Prostate gland (tissue), 2 donors: ENCODE data around the gene PTPRT. TPM values are rescaled to one million over a fixed set of nuclear protein-coding genes. Genes with fewer than 3 reads are reported as not detected.

ENCODE experiments used
- DNase-seq: peaks from one replicate; pipeline ENCODE4 v3.0.0-alpha.2; 2019; ENCODE audit warnings: low spot score
- H3K27ac ChIP-seq, 2 donors: fragments of 200-600 bp; sonication (generic); 2 replicates each; pipeline ENCODE4 v1.5.1; 2017 to 2019
- H3K27me3 ChIP-seq: fragments of 200-600 bp; sonication (generic); replicated peaks from 2 replicates; pipeline ENCODE4 v1.5.1; 2019; ENCODE audit not compliant: insufficient read depth
- H3K36me3 ChIP-seq, 2 donors: fragments of 200-600 bp; sonication (generic); 1 replicate in 1 of 2; 2 replicates in 1 of 2; pipeline versions ENCODE4 v1.5.1 to v1.8.1; 2017 to 2019
- H3K4me1 ChIP-seq: fragments of 200-600 bp; sonication (generic); replicated peaks from 2 replicates; pipeline ENCODE4 v1.5.1; 2019
- H3K4me3 ChIP-seq, 2 donors: fragments of 200-600 bp; sonication (generic); 2 replicates each; pipeline ENCODE4 v1.5.1; 2017 to 2019
- H3K9me3 ChIP-seq: fragments of 200-600 bp; sonication (generic); 2 replicates; pipeline ENCODE4 v1.5.1; 2017
- POLR2A ChIP-seq: fragments of 450-650 bp; IDR thresholded peaks from one replicate; pipeline ENCODE4 v1.6.1; 2016; ENCODE audit warnings: antibody characterized with exemption, mild to moderate bottlenecking
- POLR2AphosphoS5 ChIP-seq: sonication (generic); formaldehyde crosslinking; IDR thresholded peaks from one replicate; pipeline ENCODE4 v1.6.1; 2017; ENCODE audit warnings: antibody characterized with exemption
- WGBS: methylation state at CpG from one replicate; pipeline ENCODE4 v1.1.5; 2018; 5-methylcytosine and 5-hydroxymethylcytosine counted together
- intact Hi-C: fragments of 100-400 bp; cut with DNase I; formaldehyde crosslinking; loops from one replicate; pipeline ENCODE4 v1.14.2; 2022
- total RNA-seq, 2 donors: library from RNA; depleted of rRNA; stranded (reverse); fragments of >200 nt; gene quantifications; one replicate each; pipeline ENCODE4 v1.1.0, GENCODE V29; 2016
- TF ChIP-seq, protein P1 (sequence below), 4 experiments: fragments of 200-600 bp in 2 of 4; fragments of 450-650 bp in 2 of 4; sonication (generic) in 2 of 4; IDR thresholded peaks; 1 replicate in 3 of 4; 2 replicates in 1 of 4; pipeline ENCODE4 v1.5.1; 2016 to 2019; ENCODE audit warnings: antibody characterized with exemption in 4 of 4, mild to moderate bottlenecking in 2 of 4, moderate library complexity in 2 of 4

PTPRT gene
- total RNA-seq, 2 donors from 2014 or later: 1.5 to 3.5 TPM

DNA sequence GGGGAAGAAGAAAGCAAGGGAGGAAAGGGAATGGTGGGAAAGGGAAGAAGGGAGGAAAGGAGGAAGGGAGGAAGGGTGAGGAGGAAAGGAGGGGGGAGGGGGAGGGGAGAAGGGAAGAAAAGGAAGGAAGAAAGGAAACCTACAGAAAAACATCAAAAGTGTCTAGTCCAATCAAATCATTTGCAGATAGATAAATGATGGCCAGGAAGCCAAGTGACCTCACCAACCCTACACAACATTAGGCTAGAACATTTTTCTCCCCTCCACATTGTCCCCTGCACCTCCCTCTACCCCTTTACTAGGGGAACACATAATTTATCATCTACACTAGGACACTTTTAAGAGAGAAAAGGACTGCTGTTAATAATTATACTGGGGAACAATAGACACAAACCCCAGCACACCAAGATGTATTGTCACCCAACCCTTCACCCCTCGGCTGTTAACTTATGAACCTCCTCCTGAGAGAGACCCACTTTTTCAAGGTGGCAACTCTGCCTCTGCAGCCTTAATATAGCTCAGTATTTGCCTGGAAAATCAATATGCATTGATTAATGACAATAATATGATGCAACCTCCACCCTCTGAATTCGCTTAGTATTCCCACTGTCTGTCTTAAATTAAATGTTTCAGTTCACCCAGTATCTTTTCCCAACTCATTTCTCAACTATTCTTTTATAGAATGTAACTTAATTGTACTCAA is 231.2 kb downstream of the PTPRT start:
- DNase-seq: no peak
- H3K4me1 ChIP-seq: no peaks in the 10 kb centered on the region
- WGBS: 58% methylated on average over 2 of the region's 2 CpGs
- no peaks in the 10 kb centered on the region for H3K9me3 ChIP-seq
- H3K4me3 ChIP-seq: no peak overlapping the region
- no peak overlapping the region for H3K27ac ChIP-seq
- no peak for TF ChIP-seq POLR2AphosphoS5
- TF ChIP-seq POLR2A: no peak
- TF ChIP-seq, protein P1, sequence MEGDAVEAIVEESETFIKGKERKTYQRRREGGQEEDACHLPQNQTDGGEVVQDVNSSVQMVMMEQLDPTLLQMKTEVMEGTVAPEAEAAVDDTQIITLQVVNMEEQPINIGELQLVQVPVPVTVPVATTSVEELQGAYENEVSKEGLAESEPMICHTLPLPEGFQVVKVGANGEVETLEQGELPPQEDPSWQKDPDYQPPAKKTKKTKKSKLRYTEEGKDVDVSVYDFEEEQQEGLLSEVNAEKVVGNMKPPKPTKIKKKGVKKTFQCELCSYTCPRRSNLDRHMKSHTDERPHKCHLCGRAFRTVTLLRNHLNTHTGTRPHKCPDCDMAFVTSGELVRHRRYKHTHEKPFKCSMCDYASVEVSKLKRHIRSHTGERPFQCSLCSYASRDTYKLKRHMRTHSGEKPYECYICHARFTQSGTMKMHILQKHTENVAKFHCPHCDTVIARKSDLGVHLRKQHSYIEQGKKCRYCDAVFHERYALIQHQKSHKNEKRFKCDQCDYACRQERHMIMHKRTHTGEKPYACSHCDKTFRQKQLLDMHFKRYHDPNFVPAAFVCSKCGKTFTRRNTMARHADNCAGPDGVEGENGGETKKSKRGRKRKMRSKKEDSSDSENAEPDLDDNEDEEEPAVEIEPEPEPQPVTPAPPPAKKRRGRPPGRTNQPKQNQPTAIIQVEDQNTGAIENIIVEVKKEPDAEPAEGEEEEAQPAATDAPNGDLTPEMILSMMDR (IDR thresholded peaks at IDR 0.05): no peak
- no peaks in the 10 kb centered on the region for H3K27me3 ChIP-seq
- intact Hi-C loops: no loop called here
- H3K36me3 ChIP-seq: no peaks in the 10 kb centered on the region

DNA sequence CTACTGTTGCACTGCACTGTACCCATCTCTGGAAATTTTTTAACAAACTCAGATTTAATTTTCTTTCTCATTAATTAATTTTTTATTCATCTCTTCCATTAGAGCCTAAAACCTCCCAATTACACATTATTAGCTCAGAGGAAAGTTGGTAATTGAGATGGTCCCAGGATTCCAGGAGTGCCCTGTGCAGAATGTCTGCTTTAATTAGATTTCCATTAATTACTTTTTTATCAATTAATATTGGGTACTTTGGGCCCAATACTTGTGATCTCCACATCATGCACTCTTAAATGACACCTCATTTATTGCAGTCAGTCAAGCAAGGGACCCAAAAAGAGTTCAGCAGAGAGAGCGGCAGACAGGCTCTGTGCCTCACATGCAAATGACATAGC is 232.0 kb downstream of the PTPRT start:
- 77% methylated on average over 1 of the region's 1 CpG for WGBS
- Histone ChIP-seq H3K4me1 (no peaks in the 10 kb centered on the region), H3K9me3 (no peaks in the 10 kb centered on the region), H3K36me3 (no peaks in the 10 kb centered on the region), H3K27ac (no peak overlapping the region), H3K27me3 (no peaks in the 10 kb centered on the region), H3K4me3 (no peak overlapping the region)
- TF ChIP-seq, protein P1 (IDR thresholded peaks at IDR 0.05): no peak
- intact Hi-C loops: no loop called here
- DNase-seq: no peak

DNA sequence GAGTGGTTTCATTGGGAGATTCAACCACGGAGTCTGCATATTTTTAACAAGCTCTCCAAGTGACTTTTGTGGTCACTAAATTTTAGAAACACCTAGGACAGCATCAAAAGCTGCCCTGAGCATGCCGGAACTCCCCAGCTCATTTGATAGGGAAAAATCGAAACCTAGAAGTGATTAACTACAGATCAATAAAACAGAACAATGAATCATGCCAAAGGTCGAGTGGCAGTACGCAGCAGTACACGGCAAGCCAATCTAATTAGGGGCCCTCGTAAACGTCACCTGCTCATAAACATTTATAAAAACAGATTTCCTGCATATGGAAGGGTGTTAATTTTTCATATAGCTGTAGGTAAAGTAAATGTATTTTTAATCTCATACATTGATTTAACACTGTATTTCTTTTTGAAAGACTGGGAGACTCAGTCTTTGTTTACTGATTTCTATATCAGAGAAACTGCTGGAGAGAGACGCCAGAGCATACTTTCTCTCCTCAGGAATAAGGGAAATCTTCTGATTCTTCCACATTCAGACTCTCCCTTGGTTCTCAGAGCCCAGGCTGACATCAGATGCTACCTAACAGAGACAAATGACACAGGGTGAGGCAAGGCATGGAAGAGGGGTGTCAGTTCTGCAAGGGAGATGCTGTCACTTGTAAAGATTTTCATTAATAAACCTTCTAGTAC is 232.5 kb downstream of the PTPRT start:
- H3K27ac ChIP-seq: no peak overlapping the region
- TF ChIP-seq, protein P1 (IDR thresholded peaks at IDR 0.05): no peak
- TF ChIP-seq POLR2AphosphoS5 (no peak), POLR2A (no peak)
- WGBS: 42% methylated on average over 9 of the region's 9 CpGs

DNA sequence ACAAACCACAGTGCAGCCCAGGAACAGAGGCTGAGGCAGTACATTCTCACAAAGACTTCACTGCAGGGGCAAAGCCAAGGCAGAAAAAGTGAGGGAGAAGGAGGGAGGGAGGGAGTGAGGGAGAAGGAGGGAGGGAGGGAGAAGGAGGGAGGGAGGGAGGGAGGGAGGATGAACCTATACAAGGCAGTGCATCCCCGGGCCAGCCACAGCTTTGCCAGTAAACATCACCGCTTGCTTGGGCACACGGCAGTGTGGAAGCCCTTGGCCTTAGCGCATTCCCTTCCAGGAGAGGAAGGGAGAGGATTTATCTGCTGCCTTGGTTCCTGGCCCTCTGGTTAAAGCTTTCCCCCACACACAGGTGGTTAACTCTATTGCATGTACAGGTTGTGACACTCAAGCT is 234.0 kb downstream of the PTPRT start:
- WGBS: 76% methylated on average over 4 of the region's 4 CpGs
- Histone ChIP-seq H3K4me1 (no peaks in the 10 kb centered on the region), H3K4me3 (no peak overlapping the region), H3K27ac (no peak overlapping the region), H3K27me3 (no peaks in the 10 kb centered on the region), H3K36me3 (no peaks in the 10 kb centered on the region), H3K9me3 (no peaks in the 10 kb centered on the region)
- no peak for DNase-seq
- TF ChIP-seq POLR2AphosphoS5 (no peak), POLR2A (no peak)
- TF ChIP-seq, protein P1 (IDR thresholded peaks at IDR 0.05): no peak
- intact Hi-C loops: no loop called here

More for the DNA sequence above, 232.5 kb downstream of the PTPRT start:
- Histone ChIP-seq H3K4me1 (no peaks in the 10 kb centered on the region), H3K27me3 (no peaks in the 10 kb centered on the region), H3K4me3 (no peak overlapping the region), H3K36me3 (no peaks in the 10 kb centered on the region), H3K9me3 (no peaks in the 10 kb centered on the region)
- intact Hi-C loops: no loop called here
- DNase-seq: no peak

DNA sequence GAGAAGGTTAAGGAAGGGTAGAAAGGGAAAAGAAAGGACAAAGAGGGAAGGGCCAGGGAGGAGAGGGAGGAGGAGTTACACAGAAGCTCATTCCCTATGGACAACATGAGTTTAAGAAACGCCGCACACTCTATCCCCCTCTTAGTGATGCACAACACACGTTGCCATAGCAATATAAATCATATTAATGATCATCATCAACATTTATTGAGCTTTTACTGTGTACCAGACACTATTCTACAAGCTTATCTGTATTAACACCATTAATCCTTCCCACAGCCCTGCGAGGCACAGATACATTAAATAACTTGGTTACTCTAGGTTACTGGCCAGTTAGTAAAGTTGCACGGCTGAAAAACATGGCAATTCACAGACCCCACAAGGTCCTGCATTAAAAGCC is 234.8 kb downstream of the PTPRT start:
- TF ChIP-seq POLR2AphosphoS5 (no peak), POLR2A (no peak)
- TF ChIP-seq, protein P1 (IDR thresholded peaks at IDR 0.05): no peak
- H3K27ac ChIP-seq: no peak overlapping the region
- intact Hi-C loops: no loop called here

More for the DNA sequence above, 234.8 kb downstream of the PTPRT start:
- no peak for DNase-seq
- Histone ChIP-seq H3K4me1 (no peaks in the 10 kb centered on the region), H3K9me3 (no peaks in the 10 kb centered on the region), H3K27me3 (no peaks in the 10 kb centered on the region), H3K4me3 (no peak overlapping the region), H3K36me3 (no peaks in the 10 kb centered on the region)
- 48% methylated on average over 5 of the region's 5 CpGs for WGBS
